Endometrium (tissue), 2 donors: ENCODE results near the gene KCNK1.
A peak's percentile ranks its signal among the peaks of the same experiment; 100 is the strongest.

Experiments
- FAIRE-seq: peaks from 2 replicates; lab custom pipeline; 2012; peaks lifted over from hg19 to GRCh38; lab: Jason Lieb, UNC
- donor health status: control.
- donor health status: control.

KCNK1 gene

GRCh38 chr1:233704898-233705723 lies 91.2 kb downstream of the KCNK1 start:
- FAIRE-seq = peak; percentile 87

GRCh38 chr1:233707153-233707879 lies 93.4 kb downstream of the KCNK1 start:
- peak; percentile 8 for FAIRE-seq

GRCh38 chr1:233707880-233708815 lies 94.2 kb downstream of the KCNK1 start:
- FAIRE-seq = peak; percentile 62

GRCh38 chr1:233710031-233710430 lies 96.1 kb downstream of the KCNK1 start:
- FAIRE-seq = no peak

GRCh38 chr1:233710507-233710906 lies 96.6 kb downstream of the KCNK1 start:
- FAIRE-seq = no peak

- FAIRE-seq = no peak
Measured at GRCh38 chr1:233714631-233715217, 100.8 kb downstream of the KCNK1 start.

- FAIRE-seq = no peak
Measured at GRCh38 chr1:233718057-233718456, 104.2 kb downstream of the KCNK1 start.

GRCh38 chr1:233719655-233720341 lies 105.9 kb downstream of the KCNK1 start:
- no peak for FAIRE-seq

- FAIRE-seq = no peak
Measured at GRCh38 chr1:233721004-233721595, 107.2 kb downstream of the KCNK1 start.
